Testis (tissue), 3 donors: ENCODE data around the gene CACNA1E. TPM values are rescaled to one million over a fixed set of nuclear protein-coding genes. Genes with fewer than 3 reads are reported as not detected.

Experiments used
- DNase-seq: peaks from one replicate; pipeline ENCODE4 v3.0.0-alpha.2; 2019
- H3K27ac ChIP-seq, 2 donors: fragments of 200-600 bp; sonication (generic); one replicate each; pipeline ENCODE4 v1.5.1; 2019
- H3K27me3 ChIP-seq: fragments of 200-600 bp; sonication (generic); one replicate; pipeline ENCODE4 v1.5.1; 2019
- H3K36me3 ChIP-seq: fragments of 200-600 bp; sonication (generic); one replicate; pipeline ENCODE4 v1.5.1; 2017; ENCODE audit warnings: low read depth; ENCODE audit errors: missing control alignments
- H3K4me1 ChIP-seq: fragments of 200-600 bp; sonication (generic); one replicate; pipeline ENCODE4 v1.5.1; 2019
- H3K4me3 ChIP-seq, 2 donors: fragments of 200-600 bp; sonication (generic); one replicate each; pipeline ENCODE4 v1.5.1; 2017 to 2019
- H3K9me3 ChIP-seq: fragments of 200-600 bp; sonication (generic); one replicate; pipeline ENCODE4 v1.5.1; 2017
- CTCF ChIP-seq, 3 experiments: fragments of 450-650 bp in 2 of 3; fragments of 200-600 bp in 1 of 3; sonication (generic) in 1 of 3; IDR thresholded peaks; one replicate each; pipeline ENCODE4 v1.5.1; 2016 to 2019; ENCODE audit warnings: antibody characterized with exemption in 3 of 3, mild to moderate bottlenecking in 2 of 3, moderate library complexity in 1 of 3
- POLR2A ChIP-seq: fragments of 450-650 bp; IDR thresholded peaks from one replicate; pipeline ENCODE4 v1.6.1; 2017; ENCODE audit warnings: antibody characterized with exemption, mild to moderate bottlenecking, moderate library complexity
- WGBS, 2 donors: methylation state at CpG; one replicate each; pipeline ENCODE4 v1.1.5; 2018; 5-methylcytosine and 5-hydroxymethylcytosine counted together
- intact Hi-C: fragments of 100-400 bp; cut with DNase I; formaldehyde crosslinking; loops from one replicate; pipeline ENCODE4 v1.15.1; 2023; ENCODE audit warnings: low total_unique reads
- polyA plus RNA-seq: library from polyadenylated mRNA; stranded (reverse); fragments of 350-450 nt; fragmentation: Illumina TruSeq; extraction: RNeasy Lipid Tissue Mini Kit (QIAGEN cat#74804); gene quantifications from one replicate; pipeline ENCODE4 v1.2.3, GENCODE V29; 2014; ENCODE audit warnings: low read depth, low replicate concordance; ENCODE audit not compliant: insufficient read depth
- total RNA-seq, 2 donors: library from RNA; depleted of rRNA; stranded (reverse); fragments of >200 nt; gene quantifications; one replicate each; pipeline ENCODE4 v1.2.3, GENCODE V29; 2016

CACNA1E gene
- total and polyA plus RNA-seq, 3 donors from 2014 or later: 2.4 to 12.6 (median 9.1) TPM

DNA sequence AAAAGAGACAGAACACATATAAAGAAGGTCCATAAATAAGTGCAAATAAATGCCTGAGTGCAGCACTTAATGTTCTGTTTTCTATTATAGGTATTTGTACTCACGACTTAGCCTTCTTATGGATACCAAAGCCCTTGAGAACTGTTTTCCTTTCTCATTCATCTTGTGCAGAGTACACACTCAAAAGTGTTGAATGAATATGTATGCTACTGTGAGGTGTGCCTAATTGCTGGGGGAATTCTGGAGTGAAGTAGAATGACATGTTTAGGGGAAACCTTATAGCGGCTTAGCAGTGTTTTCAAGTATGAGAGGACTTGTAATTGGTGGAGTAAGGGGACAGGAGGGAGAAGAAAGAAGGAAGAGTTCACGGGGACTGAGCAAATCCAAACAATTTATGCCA lies 157.6 kb downstream of the CACNA1E start:
- no peak for TF ChIP-seq POLR2A
- no peak for TF ChIP-seq CTCF (IDR thresholded peaks at IDR 0.05)
- no peak for DNase-seq
- Histone ChIP-seq H3K4me3 (no peak overlapping the region), H3K36me3 (no peaks in the 10 kb centered on the region), H3K9me3 (no peaks in the 10 kb centered on the region), H3K4me1 (no peaks in the 10 kb centered on the region), H3K27me3 (no peaks in the 10 kb centered on the region), H3K27ac (no peak overlapping the region)
- intact Hi-C loops: no loop called here
- WGBS, 2 donors: 90 to 91% methylated on average over 3 of the region's 3 CpGs

DNA sequence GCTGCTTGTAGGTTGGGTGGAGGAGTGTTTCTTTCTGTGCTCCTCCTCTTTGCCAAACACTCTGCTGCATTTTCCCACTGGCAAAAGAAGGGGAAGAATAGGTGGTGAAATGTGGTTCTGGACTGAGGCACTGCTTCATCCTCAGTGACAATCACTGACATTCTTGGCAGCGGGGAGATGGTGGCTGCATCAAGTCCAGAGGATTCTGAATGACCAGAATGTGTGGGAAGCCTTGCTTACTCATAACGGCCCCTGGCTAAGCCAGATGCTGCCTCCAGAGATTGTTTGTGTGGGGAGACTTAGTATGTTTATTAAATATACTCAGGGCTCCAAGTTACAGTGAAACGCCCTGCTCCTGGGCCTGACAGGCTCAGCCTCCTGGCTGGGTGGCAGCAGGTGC lies 160.3 kb downstream of the CACNA1E start:
- no peak for DNase-seq
- WGBS, 2 donors: 36 to 88% methylated on average over 3 of the region's 3 CpGs

DNA sequence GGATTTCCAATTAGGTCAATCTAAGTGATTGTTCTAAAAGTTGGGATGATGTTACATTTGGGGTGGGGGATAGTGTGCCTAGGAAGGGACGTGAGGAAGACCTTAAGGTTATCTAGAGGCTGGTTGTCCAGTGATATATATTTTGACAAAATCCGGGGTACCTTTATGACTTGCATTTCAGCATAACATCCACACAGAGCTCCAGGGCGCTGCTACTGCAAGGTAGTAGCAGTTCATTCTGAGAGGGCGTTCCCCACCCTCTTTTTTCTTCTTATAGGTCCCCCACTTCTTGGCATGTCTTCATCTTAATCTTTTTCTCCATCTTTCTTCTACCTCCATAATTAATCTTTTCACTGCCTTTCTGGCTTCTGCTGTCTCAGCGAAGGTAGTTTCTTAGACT lies 161.9 kb downstream of the CACNA1E start:
- no peak overlapping the region for H3K4me3 ChIP-seq
- H3K9me3 ChIP-seq: no peaks in the 10 kb centered on the region
- 86 to 89% methylated on average over 5 of the region's 5 CpGs for WGBS, 2 donors
- intact Hi-C loops: no loop called here
- H3K36me3 ChIP-seq: no peaks in the 10 kb centered on the region
- H3K4me1 ChIP-seq: no peaks in the 10 kb centered on the region
- DNase-seq: no peak
- no peak for TF ChIP-seq CTCF (IDR thresholded peaks at IDR 0.05)
- TF ChIP-seq POLR2A: no peak
- H3K27ac ChIP-seq: no peak overlapping the region
- no peaks in the 10 kb centered on the region for H3K27me3 ChIP-seq

More for the DNA sequence above, 160.3 kb downstream of the CACNA1E start:
- no peak overlapping the region for H3K27ac ChIP-seq
- no peaks in the 10 kb centered on the region for H3K27me3 ChIP-seq
- H3K4me3 ChIP-seq: no peak overlapping the region
- no peaks in the 10 kb centered on the region for H3K4me1 ChIP-seq
- H3K36me3 ChIP-seq: no peaks in the 10 kb centered on the region
- intact Hi-C loops: no loop called here
- TF ChIP-seq POLR2A (no peak), CTCF (IDR thresholded peaks at IDR 0.05) (no peak)
- no peaks in the 10 kb centered on the region for H3K9me3 ChIP-seq

DNA sequence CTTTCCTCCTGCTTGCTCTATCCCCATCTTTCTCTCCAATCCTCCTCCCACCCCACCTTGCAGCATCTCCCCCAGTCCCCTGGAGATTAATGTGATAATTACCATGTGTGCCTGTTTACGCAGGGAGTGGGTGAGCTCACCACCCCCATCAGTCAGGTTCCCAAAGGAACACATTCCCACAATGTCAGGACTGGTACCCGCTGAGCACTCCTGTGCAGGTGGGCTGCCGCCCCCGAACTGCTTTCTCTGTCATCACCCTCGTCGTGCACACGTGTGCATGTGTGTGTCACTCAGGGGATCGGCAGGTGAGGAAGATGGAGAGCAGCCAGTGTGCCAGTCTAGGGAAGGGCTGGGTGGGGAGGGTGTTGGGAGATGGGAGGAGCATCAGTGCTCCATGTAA lies 163.4 kb downstream of the CACNA1E start:
- H3K27ac ChIP-seq: no peak overlapping the region
- WGBS, 2 donors: 81 to 97% methylated on average over 6 to 8 of the region's 8 CpGs
- intact Hi-C loops: no loop called here
- no peak for DNase-seq
- no peak for TF ChIP-seq POLR2A
- TF ChIP-seq CTCF (IDR thresholded peaks at IDR 0.05): no peak
- no peak overlapping the region for H3K4me3 ChIP-seq
- no peaks in the 10 kb centered on the region for H3K4me1 ChIP-seq
- no peaks in the 10 kb centered on the region for H3K36me3 ChIP-seq
- H3K27me3 ChIP-seq: no peaks in the 10 kb centered on the region
- no peaks in the 10 kb centered on the region for H3K9me3 ChIP-seq

DNA sequence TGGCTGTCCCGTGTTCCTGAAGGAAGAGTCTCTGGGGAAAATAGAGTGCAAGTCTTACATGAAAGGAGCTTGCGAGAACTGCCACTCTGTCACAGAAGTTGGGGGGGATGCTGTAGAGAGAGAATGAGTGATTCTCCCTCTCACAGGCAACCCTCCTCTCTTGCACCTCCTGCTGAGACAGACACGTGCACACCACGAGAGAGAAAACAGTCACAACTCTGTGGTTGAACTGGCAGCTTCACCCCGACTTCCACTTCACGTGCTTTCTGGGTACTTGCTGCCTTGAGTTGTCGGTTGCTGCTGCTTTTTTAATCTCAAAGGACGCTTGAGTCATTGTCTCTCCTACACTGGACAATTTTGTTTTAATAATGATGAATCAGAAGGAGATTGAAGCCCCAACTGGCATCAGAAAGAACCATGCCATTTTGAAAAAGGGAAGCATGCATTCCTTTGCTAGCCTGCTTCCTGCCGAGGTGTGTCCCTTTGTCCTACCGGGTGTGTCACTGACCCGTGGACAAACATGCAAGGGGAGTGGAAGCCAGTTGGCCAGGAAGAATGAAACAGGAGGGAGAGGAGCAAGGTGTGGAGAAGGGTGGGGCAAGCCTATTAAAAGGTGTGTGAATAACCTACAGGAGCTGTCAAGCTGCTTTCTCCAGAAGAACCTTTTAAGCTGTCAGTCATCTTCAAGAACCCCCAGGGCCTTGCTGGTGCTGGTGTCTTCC lies 164.2 kb downstream of the CACNA1E start:
- 72 to 75% methylated on average over 11 of the region's 11 CpGs for WGBS, 2 donors
- H3K9me3 ChIP-seq: no peaks in the 10 kb centered on the region
- no peak overlapping the region for H3K27ac ChIP-seq
- DNase-seq: no peak
- no peaks in the 10 kb centered on the region for H3K27me3 ChIP-seq
- no peaks in the 10 kb centered on the region for H3K36me3 ChIP-seq
- no peak overlapping the region for H3K4me3 ChIP-seq
- TF ChIP-seq POLR2A: no peak
- TF ChIP-seq CTCF (IDR thresholded peaks at IDR 0.05): no peak
- intact Hi-C loops: no loop called here
- H3K4me1 ChIP-seq: no peaks in the 10 kb centered on the region
